ENCODE results near the gene ATOSA.

ATOSA gene

DNA sequence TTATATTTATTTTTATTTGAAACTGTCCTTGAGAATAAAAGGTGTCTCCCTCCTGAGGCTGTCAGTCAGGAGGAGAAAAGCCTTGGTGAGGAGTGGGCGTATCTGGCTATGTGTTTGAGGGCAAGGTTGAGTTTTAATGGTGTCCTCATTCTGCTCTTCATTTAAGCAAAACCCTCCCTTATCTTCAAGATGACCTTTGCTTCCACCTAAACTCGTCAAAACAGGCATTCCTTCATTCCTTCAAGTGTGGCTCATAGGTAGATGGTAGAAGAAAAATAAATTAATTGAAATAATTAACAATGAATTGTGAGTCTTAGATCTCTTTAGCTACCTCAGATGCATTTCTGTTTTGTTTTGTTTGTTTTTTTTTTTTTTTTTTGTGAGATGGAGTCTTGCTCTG lies 39.4 kb upstream of the ATOSA start:
- TF ChIP-seq POLR2AphosphoS5 (IDR thresholded peaks at IDR 0.05; ENCODE audit: low read depth, low read length) = no peak
- no peak for TF ChIP-seq SIN3A (IDR thresholded peaks at IDR 0.05; ENCODE audit: borderline replicate concordance, insufficient read depth, low read length)
- TF ChIP-seq, protein P1, sequence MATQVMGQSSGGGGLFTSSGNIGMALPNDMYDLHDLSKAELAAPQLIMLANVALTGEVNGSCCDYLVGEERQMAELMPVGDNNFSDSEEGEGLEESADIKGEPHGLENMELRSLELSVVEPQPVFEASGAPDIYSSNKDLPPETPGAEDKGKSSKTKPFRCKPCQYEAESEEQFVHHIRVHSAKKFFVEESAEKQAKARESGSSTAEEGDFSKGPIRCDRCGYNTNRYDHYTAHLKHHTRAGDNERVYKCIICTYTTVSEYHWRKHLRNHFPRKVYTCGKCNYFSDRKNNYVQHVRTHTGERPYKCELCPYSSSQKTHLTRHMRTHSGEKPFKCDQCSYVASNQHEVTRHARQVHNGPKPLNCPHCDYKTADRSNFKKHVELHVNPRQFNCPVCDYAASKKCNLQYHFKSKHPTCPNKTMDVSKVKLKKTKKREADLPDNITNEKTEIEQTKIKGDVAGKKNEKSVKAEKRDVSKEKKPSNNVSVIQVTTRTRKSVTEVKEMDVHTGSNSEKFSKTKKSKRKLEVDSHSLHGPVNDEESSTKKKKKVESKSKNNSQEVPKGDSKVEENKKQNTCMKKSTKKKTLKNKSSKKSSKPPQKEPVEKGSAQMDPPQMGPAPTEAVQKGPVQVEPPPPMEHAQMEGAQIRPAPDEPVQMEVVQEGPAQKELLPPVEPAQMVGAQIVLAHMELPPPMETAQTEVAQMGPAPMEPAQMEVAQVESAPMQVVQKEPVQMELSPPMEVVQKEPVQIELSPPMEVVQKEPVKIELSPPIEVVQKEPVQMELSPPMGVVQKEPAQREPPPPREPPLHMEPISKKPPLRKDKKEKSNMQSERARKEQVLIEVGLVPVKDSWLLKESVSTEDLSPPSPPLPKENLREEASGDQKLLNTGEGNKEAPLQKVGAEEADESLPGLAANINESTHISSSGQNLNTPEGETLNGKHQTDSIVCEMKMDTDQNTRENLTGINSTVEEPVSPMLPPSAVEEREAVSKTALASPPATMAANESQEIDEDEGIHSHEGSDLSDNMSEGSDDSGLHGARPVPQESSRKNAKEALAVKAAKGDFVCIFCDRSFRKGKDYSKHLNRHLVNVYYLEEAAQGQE (IDR thresholded peaks at IDR 0.05; ENCODE audit: insufficient read depth in 1 of 2, low read depth in 2 of 2, low read length in 2 of 2) = no peak
- TF ChIP-seq TAF1 (IDR thresholded peaks at IDR 0.05; ENCODE audit: borderline replicate concordance, insufficient read depth, low read length) = no peak
- no peak for TF ChIP-seq FOXP2 (optimal IDR thresholded peaks at IDR 0.05; ENCODE audit: borderline replicate concordance, extremely low read depth, extremely low read length, insufficient read depth)

DNA sequence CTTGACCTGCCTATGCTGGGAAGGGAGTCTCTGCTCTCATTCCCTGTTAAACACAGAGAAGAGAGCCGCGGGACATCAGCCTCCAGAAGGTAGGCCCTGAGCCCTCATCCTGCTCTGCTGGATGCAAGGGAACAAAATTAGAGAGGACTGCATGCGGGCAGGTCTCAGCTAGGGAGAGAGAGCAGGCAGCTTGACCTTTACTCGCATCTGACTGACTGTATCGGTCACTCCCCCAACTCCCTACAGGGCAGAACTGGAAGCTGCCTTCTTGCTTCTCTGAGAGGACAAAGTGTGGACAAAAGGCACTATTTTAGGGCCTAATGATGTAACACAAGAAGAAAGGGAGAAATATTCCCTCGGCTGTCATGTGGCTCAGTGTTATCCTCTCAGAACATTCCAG lies 38.7 kb upstream of the ATOSA start:
- TF ChIP-seq SIN3A (IDR thresholded peaks at IDR 0.05; ENCODE audit: borderline replicate concordance, insufficient read depth, low read length) (no peak), TAF1 (IDR thresholded peaks at IDR 0.05; ENCODE audit: borderline replicate concordance, insufficient read depth, low read length) (no peak), POLR2AphosphoS5 (IDR thresholded peaks at IDR 0.05; ENCODE audit: low read depth, low read length) (no peak), FOXP2 (optimal IDR thresholded peaks at IDR 0.05; ENCODE audit: borderline replicate concordance, extremely low read depth, extremely low read length, insufficient read depth) (no peak)
- TF ChIP-seq, protein P1 (IDR thresholded peaks at IDR 0.05; ENCODE audit: insufficient read depth in 1 of 2, low read depth in 2 of 2, low read length in 2 of 2) = no peak

DNA sequence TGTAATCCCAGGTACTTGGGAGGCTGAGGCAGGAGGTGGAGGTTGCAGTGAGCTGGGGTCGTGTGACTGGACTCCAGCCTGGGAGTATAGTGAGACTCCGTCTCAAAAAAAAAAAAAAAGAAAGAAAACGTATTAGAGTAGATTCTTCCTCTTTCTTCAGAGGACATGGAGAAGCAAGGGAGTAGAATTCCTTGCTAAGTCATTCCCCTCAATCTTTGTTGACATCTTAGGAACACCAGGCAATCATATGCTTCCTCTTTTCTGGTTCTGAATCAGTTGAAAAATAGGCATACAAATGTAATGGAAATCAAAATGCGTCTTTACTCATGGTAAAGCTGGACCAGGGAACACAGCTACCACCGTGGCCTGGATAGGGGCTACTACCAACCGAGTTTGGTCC lies 38.3 kb upstream of the ATOSA start:
- TF ChIP-seq TAF1 (IDR thresholded peaks at IDR 0.05; ENCODE audit: borderline replicate concordance, insufficient read depth, low read length) (no peak), FOXP2 (optimal IDR thresholded peaks at IDR 0.05; ENCODE audit: borderline replicate concordance, extremely low read depth, extremely low read length, insufficient read depth) (no peak), SIN3A (IDR thresholded peaks at IDR 0.05; ENCODE audit: borderline replicate concordance, insufficient read depth, low read length) (no peak), POLR2AphosphoS5 (IDR thresholded peaks at IDR 0.05; ENCODE audit: low read depth, low read length) (no peak)
- TF ChIP-seq, protein P1 (IDR thresholded peaks at IDR 0.05; ENCODE audit: insufficient read depth in 1 of 2, low read depth in 2 of 2, low read length in 2 of 2) = no peak

DNA sequence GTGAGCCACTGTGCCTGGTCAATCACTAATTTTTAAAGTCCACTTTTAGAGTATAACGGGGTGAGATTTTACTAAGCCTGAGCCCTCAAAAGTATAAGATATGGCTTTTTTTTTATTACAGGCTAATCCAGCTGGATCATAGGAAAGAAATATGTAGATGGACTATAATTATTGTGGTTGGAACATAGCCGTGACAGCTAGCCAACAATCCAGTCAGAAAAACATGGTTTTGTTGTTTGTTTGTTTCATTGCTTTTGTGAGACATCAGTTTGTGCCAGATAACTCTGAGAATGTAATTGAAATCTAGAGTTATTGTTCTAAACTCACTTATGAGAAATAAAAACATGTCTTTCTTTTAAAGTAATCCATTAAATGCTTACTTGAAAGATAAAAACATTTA lies 37.3 kb upstream of the ATOSA start:
- TF ChIP-seq, protein P1 (IDR thresholded peaks at IDR 0.05; ENCODE audit: insufficient read depth in 1 of 2, low read depth in 2 of 2, low read length in 2 of 2) = no peak

DNA sequence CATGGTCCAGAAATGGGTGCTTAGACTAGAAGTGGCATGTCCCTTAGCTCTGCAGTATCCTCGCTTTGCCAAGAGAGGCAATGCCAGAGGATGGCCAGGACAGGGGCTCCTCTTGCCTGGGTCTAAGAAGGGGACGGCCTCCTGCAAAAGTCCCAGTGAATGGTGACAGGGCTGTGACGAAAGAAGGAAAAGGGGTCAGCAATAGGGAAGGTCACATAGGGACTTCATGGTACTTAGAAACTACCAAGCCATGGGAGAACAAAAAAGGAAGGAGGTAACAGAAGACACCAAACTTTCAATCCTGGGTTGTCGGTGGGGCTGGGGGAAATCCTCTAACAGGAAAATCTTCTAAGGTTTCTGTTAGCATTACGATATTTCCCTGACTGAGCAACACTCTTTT lies 36.2 kb upstream of the ATOSA start:
- TF ChIP-seq FOXP2 (optimal IDR thresholded peaks at IDR 0.05; ENCODE audit: borderline replicate concordance, extremely low read depth, extremely low read length, insufficient read depth) (no peak), POLR2AphosphoS5 (IDR thresholded peaks at IDR 0.05; ENCODE audit: low read depth, low read length) (no peak), SIN3A (IDR thresholded peaks at IDR 0.05; ENCODE audit: borderline replicate concordance, insufficient read depth, low read length) (no peak), TAF1 (IDR thresholded peaks at IDR 0.05; ENCODE audit: borderline replicate concordance, insufficient read depth, low read length) (no peak)
- TF ChIP-seq, protein P1 (IDR thresholded peaks at IDR 0.05; ENCODE audit: insufficient read depth in 1 of 2, low read depth in 2 of 2, low read length in 2 of 2) = no peak
